ENCODE results near the gene ACTN1.

Gene ACTN1

GRCh38 chr14:68945585-68946488 is 33.3 kb downstream of the ACTN1 start:
- in situ Hi-C loops (cut with MboI; ENCODE audit: low sequenced_read_pairs, unreplicated experiment): no loop called here
- no peak for TF ChIP-seq CTCF (IDR thresholded peaks at IDR 0.05; ENCODE audit: borderline replicate concordance, control extremely low read depth, extremely low read depth, insufficient read depth, missing control alignments)
- DNase-seq (ENCODE audit: low spot score): no peak

GRCh38 chr14:68945190-68945584 is 33.9 kb downstream of the ACTN1 start:
- no peak for DNase-seq (ENCODE audit: low spot score)
- in situ Hi-C loops (cut with MboI; ENCODE audit: low sequenced_read_pairs, unreplicated experiment): no loop called here
- TF ChIP-seq CTCF (IDR thresholded peaks at IDR 0.05; ENCODE audit: borderline replicate concordance, control extremely low read depth, extremely low read depth, insufficient read depth, missing control alignments): no peak

GRCh38 chr14:68944162-68944561 is 34.9 kb downstream of the ACTN1 start:
- in situ Hi-C loops (cut with MboI; ENCODE audit: low sequenced_read_pairs, unreplicated experiment): no loop called here
- no peak for DNase-seq (ENCODE audit: low spot score)

GRCh38 chr14:68943107-68943506 is 36.0 kb downstream of the ACTN1 start:
- in situ Hi-C loops (cut with MboI; ENCODE audit: low sequenced_read_pairs, unreplicated experiment): no loop called here
- DNase-seq (ENCODE audit: low spot score): no peak
- no peak for TF ChIP-seq CTCF (IDR thresholded peaks at IDR 0.05; ENCODE audit: borderline replicate concordance, control extremely low read depth, extremely low read depth, insufficient read depth, missing control alignments)

More at GRCh38 chr14:68944162-68944561, 34.9 kb downstream of the ACTN1 start:
- no peak for TF ChIP-seq CTCF (IDR thresholded peaks at IDR 0.05; ENCODE audit: borderline replicate concordance, control extremely low read depth, extremely low read depth, insufficient read depth, missing control alignments)

GRCh38 chr14:68942296-68943035 is 36.6 kb downstream of the ACTN1 start:
- DNase-seq (ENCODE audit: low spot score): no peak
- TF ChIP-seq CTCF (IDR thresholded peaks at IDR 0.05; ENCODE audit: borderline replicate concordance, control extremely low read depth, extremely low read depth, insufficient read depth, missing control alignments): no peak
- in situ Hi-C loops (cut with MboI; ENCODE audit: low sequenced_read_pairs, unreplicated experiment): no loop called here

- DNase-seq (ENCODE audit: low spot score): no peak
- in situ Hi-C loops (cut with MboI; ENCODE audit: low sequenced_read_pairs, unreplicated experiment): no loop called here
- TF ChIP-seq CTCF (IDR thresholded peaks at IDR 0.05; ENCODE audit: borderline replicate concordance, control extremely low read depth, extremely low read depth, insufficient read depth, missing control alignments): no peak
Measured at GRCh38 chr14:68941820-68942219, 37.3 kb downstream of the ACTN1 start.

Data from GM13976 (cell line).